ENCODE measurements around the gene VAMP8. TPM values are rescaled to one million over a fixed set of nuclear protein-coding genes. Genes with fewer than 3 reads are reported as not detected.

Gene VAMP8
- total and polyA plus RNA-seq, 4 donors, result 29.2 to 140 (median 79.4) TPM

DNA sequence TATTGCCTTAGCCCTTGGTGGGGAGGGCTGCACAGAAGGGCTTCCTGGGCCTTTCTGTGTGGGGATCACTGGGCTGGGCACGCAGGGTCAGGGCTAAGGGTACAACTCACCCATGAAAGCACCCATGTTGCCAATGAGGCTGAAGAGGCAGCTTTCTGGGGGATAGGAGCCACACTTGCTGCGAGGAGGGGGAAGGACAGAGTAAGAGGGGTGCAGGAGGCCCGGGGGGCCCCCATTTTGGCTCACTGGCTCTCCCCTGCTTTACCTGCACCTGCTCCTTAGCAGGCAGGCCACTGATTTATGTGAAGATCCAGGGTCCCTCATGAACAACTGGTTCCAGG, 22.8 kb downstream of the VAMP8 start:
- Histone ChIP-seq H3K9me3 (ENCODE audit: control insufficient read depth in 4 of 4, low read length in 3 of 4) (no peaks in the 10 kb centered on the region), H3K27ac (ENCODE audit: low read depth in 1 of 2, low read length in 2 of 2) (no peak overlapping the region), H3K9ac (ENCODE audit: low read depth in 1 of 2, low read length in 2 of 2) (no peak overlapping the region), H3K4me3 (ENCODE audit: low read depth in 1 of 3, low read length in 3 of 3) (no peak overlapping the region), H3K27me3 (ENCODE audit: control insufficient read depth in 4 of 4, insufficient read depth in 4 of 4, low read length in 3 of 4) (no peaks in the 10 kb centered on the region), H3K36me3 (ENCODE audit: control insufficient read depth in 4 of 4, insufficient read depth in 3 of 4, low read depth in 1 of 4, low read length in 3 of 4) (peaks cover 3 to 16% (median 6%) of the 10 kb centered on the region in 4 donors), H3K4me1 (ENCODE audit: control insufficient read depth in 4 of 4, insufficient read depth in 4 of 4, low read length in 3 of 4) (peaks cover 15 to 65% (median 54%) of the 10 kb centered on the region in 4 donors)
- 97% methylated on average over 3 of the region's 3 CpGs for WGBS
- no peak for DNase-seq (ENCODE audit: low spot score)
- TF ChIP-seq RXRA (IDR thresholded peaks at IDR 0.05), result no peak
- no peak for TF ChIP-seq FOXA2 (IDR thresholded peaks at IDR 0.05)
- TF ChIP-seq, protein P1, sequence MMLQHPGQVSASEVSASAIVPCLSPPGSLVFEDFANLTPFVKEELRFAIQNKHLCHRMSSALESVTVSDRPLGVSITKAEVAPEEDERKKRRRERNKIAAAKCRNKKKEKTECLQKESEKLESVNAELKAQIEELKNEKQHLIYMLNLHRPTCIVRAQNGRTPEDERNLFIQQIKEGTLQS (IDR thresholded peaks at IDR 0.05), result no peak
- no peak for TF ChIP-seq NR2F2 (IDR thresholded peaks at IDR 0.05)
- TF ChIP-seq, protein P2, sequence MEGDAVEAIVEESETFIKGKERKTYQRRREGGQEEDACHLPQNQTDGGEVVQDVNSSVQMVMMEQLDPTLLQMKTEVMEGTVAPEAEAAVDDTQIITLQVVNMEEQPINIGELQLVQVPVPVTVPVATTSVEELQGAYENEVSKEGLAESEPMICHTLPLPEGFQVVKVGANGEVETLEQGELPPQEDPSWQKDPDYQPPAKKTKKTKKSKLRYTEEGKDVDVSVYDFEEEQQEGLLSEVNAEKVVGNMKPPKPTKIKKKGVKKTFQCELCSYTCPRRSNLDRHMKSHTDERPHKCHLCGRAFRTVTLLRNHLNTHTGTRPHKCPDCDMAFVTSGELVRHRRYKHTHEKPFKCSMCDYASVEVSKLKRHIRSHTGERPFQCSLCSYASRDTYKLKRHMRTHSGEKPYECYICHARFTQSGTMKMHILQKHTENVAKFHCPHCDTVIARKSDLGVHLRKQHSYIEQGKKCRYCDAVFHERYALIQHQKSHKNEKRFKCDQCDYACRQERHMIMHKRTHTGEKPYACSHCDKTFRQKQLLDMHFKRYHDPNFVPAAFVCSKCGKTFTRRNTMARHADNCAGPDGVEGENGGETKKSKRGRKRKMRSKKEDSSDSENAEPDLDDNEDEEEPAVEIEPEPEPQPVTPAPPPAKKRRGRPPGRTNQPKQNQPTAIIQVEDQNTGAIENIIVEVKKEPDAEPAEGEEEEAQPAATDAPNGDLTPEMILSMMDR (IDR thresholded peaks at IDR 0.05; ENCODE audit: low read depth, low read length, missing input control), result no peak
- TF ChIP-seq, protein P3, sequence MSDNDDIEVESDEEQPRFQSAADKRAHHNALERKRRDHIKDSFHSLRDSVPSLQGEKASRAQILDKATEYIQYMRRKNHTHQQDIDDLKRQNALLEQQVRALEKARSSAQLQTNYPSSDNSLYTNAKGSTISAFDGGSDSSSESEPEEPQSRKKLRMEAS (IDR thresholded peaks at IDR 0.05), result no peak
- no peak for TF ChIP-seq HNF4G (IDR thresholded peaks at IDR 0.05)
- TF ChIP-seq RAD21 (IDR thresholded peaks at IDR 0.05), result no peak
- TF ChIP-seq GABPA (IDR thresholded peaks at IDR 0.05 in 1 of 2, conservative IDR thresholded peaks at IDR 0.05 in 1 of 2), result no peak
- TF ChIP-seq FOXA1 (IDR thresholded peaks at IDR 0.05), result no peak
- TF ChIP-seq JUND (IDR thresholded peaks at IDR 0.05), result no peak
- no peak for TF ChIP-seq SP1 (IDR thresholded peaks at IDR 0.05)
- TF ChIP-seq, protein P4, sequence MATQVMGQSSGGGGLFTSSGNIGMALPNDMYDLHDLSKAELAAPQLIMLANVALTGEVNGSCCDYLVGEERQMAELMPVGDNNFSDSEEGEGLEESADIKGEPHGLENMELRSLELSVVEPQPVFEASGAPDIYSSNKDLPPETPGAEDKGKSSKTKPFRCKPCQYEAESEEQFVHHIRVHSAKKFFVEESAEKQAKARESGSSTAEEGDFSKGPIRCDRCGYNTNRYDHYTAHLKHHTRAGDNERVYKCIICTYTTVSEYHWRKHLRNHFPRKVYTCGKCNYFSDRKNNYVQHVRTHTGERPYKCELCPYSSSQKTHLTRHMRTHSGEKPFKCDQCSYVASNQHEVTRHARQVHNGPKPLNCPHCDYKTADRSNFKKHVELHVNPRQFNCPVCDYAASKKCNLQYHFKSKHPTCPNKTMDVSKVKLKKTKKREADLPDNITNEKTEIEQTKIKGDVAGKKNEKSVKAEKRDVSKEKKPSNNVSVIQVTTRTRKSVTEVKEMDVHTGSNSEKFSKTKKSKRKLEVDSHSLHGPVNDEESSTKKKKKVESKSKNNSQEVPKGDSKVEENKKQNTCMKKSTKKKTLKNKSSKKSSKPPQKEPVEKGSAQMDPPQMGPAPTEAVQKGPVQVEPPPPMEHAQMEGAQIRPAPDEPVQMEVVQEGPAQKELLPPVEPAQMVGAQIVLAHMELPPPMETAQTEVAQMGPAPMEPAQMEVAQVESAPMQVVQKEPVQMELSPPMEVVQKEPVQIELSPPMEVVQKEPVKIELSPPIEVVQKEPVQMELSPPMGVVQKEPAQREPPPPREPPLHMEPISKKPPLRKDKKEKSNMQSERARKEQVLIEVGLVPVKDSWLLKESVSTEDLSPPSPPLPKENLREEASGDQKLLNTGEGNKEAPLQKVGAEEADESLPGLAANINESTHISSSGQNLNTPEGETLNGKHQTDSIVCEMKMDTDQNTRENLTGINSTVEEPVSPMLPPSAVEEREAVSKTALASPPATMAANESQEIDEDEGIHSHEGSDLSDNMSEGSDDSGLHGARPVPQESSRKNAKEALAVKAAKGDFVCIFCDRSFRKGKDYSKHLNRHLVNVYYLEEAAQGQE (IDR thresholded peaks at IDR 0.05), result no peak
- TF ChIP-seq EGR1 (IDR thresholded peaks at IDR 0.05; ENCODE audit: low read depth in 2 of 2), result no peak
- TF ChIP-seq TAF1 (conservative IDR thresholded peaks at IDR 0.05), result no peak
- TF ChIP-seq, protein P5, sequence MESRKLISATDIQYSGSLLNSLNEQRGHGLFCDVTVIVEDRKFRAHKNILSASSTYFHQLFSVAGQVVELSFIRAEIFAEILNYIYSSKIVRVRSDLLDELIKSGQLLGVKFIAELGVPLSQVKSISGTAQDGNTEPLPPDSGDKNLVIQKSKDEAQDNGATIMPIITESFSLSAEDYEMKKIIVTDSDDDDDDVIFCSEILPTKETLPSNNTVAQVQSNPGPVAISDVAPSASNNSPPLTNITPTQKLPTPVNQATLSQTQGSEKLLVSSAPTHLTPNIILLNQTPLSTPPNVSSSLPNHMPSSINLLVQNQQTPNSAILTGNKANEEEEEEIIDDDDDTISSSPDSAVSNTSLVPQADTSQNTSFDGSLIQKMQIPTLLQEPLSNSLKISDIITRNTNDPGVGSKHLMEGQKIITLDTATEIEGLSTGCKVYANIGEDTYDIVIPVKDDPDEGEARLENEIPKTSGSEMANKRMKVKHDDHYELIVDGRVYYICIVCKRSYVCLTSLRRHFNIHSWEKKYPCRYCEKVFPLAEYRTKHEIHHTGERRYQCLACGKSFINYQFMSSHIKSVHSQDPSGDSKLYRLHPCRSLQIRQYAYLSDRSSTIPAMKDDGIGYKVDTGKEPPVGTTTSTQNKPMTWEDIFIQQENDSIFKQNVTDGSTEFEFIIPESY (IDR thresholded peaks at IDR 0.05), result no peak
- no peak for TF ChIP-seq YY1 (IDR thresholded peaks at IDR 0.05)
